ENCODE results near the gene SHISA9. TPM values are rescaled to one million over a fixed set of nuclear protein-coding genes. Genes with fewer than 3 reads are reported as not detected.

SHISA9 gene
- polyA plus RNA-seq, 2 of the 4 experiments (the other 2 are of a cell fraction), result 0.16 TPM; not detected in 1

DNA sequence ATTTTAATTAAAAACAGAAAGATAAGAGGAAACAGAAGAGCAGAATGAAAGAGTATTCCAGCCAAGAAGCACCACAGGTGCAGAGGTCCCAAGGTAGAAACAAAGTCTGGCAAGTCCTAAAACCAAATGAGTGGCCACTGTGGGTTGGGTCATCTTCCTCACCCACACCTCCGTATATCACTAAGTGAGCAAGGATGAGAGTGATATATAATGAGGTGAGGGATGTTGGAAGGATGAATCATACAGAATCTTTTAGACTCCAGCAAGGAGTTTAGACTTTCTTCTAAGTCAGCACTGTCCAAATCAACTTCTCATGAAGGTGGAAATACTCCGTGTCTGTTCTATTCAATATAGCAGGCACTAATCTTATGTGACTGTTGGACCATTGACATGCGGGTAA is 70.8 kb downstream of the SHISA9 start (continued):
- TF ChIP-seq CEBPB (IDR thresholded peaks at IDR 0.05), result no peak
- no peak for TF ChIP-seq SREBF2 (IDR thresholded peaks at IDR 0.05)
- TF ChIP-seq HOXB5 (CRISPR knock-in tag; IDR thresholded peaks at IDR 0.05), result no peak
- TF ChIP-seq CBX8 (IDR thresholded peaks at IDR 0.05), result no peak
- no peak for TF ChIP-seq SMC3 (IDR thresholded peaks at IDR 0.05)
- TF ChIP-seq RAD21 (conservative IDR thresholded peaks at IDR 0.05 in 1 of 2, IDR thresholded peaks at IDR 0.05 in 1 of 2), result no peak
- no peak for TF ChIP-seq TFCP2L1 (CRISPR knock-in tag; IDR thresholded peaks at IDR 0.05)

DNA sequence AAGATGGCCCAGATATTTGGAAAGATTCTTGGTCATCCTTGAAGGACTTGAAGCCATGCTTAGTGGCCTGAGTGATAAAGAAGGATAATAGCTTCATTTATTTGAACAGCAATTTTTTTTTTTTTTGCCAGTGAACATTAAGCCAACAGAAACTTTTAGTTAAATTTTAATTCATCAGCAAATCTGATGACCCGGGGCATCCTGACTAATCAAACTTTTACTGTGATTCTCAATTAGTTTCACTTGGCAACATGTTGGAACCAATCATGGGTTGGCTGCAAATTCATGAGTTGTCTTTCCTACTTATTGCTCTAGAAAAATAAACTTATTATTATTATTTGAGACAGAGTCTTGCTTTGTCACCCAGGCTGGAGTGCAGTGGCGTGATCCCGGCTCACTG is 74.4 kb downstream of the SHISA9 start:
- DNase-seq (ENCODE audit: low read depth in 1 of 2, low spot score in 1 of 2) (no peak), ATAC-seq (no peak), FAIRE-seq (no peak)
- CTCF ChIA-PET, result interaction anchor here (0.7 kb wide), 1 partner anchor 103 kb away, joined by 3 read pairs; no protein-coding TSS in a partner anchor
- Histone ChIP-seq H3K4me1 (peaks cover 6% of the 10 kb centered on the region; the same call in 2 of the 3 replicates), H3K4me3 (no peak overlapping the region), H3K9me3 (no peaks in the 10 kb centered on the region), H3K4me2 (no peak overlapping the region), H3K27ac (no peak overlapping the region)
- TF ChIP-seq CEBPB (IDR thresholded peaks at IDR 0.05) (no peak), ESRRA (IDR thresholded peaks at IDR 0.05; ENCODE audit: borderline replicate concordance, low read length) (no peak), RCOR1 (IDR thresholded peaks at IDR 0.05; ENCODE audit: low read depth, low read length) (no peak), POLR2A (IDR thresholded peaks at IDR 0.05; ENCODE audit: low read length) (no peak), HDAC2 (IDR thresholded peaks at IDR 0.05) (no peak), HOXB5 (CRISPR knock-in tag; IDR thresholded peaks at IDR 0.05) (no peak)
- POLR2A ChIA-PET, result no interaction called here
- 16% methylated on average over 3 of the region's 3 CpGs for WGBS (ENCODE audit: missing lambda C conversion rate)

DNA sequence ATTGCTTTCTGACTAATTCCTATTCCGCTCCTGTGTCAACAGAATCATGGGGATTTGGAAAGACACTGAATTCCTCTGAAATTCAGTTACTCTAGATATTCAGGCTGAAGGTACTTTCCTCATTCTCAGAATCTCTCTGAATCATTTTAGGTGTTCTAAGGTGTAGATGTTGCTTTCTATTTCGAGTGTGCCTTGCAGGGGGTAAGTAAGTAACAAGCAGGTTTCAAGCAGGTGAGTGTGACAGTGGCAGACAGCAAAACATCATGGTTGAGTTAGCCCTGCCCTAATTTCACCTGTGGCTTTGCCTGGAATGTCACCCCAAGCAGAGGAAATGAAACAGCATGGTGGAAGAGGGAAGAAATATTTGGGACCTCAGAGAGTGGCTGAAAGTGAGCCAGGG is 75.1 kb downstream of the SHISA9 start:
- ATAC-seq (no peak), FAIRE-seq (no peak), DNase-seq (ENCODE audit: low read depth in 1 of 2, low spot score in 1 of 2) (no peak)
- Histone ChIP-seq H3K27ac (no peak overlapping the region), H3K4me3 (no peak overlapping the region), H3K9me3 (no peaks in the 10 kb centered on the region; the same call in 2 of the 3 replicates), H3K4me1 (no peaks in the 10 kb centered on the region; the same call in 2 of the 3 replicates), H3K4me2 (no peak overlapping the region)
- TF ChIP-seq, protein P1, sequence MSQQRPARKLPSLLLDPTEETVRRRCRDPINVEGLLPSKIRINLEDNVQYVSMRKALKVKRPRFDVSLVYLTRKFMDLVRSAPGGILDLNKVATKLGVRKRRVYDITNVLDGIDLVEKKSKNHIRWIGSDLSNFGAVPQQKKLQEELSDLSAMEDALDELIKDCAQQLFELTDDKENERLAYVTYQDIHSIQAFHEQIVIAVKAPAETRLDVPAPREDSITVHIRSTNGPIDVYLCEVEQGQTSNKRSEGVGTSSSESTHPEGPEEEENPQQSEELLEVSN (IDR thresholded peaks at IDR 0.05; ENCODE audit: borderline replicate concordance, low read depth), result no peak
- TF ChIP-seq FOSB (CRISPR knock-in tag; IDR thresholded peaks at IDR 0.05) (no peak), ZC3H11A (IDR thresholded peaks at IDR 0.05) (no peak), HOXB13 (CRISPR knock-in tag; IDR thresholded peaks at IDR 0.05; ENCODE audit: low read depth) (no peak)
- TF ChIP-seq, protein P2, sequence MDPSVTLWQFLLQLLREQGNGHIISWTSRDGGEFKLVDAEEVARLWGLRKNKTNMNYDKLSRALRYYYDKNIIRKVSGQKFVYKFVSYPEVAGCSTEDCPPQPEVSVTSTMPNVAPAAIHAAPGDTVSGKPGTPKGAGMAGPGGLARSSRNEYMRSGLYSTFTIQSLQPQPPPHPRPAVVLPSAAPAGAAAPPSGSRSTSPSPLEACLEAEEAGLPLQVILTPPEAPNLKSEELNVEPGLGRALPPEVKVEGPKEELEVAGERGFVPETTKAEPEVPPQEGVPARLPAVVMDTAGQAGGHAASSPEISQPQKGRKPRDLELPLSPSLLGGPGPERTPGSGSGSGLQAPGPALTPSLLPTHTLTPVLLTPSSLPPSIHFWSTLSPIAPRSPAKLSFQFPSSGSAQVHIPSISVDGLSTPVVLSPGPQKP (IDR thresholded peaks at IDR 0.05; ENCODE audit: low read depth, low read length), result no peak
- ChIA-PET CTCF (no interaction called here), POLR2A (no interaction called here)
- 11% methylated on average over 2 of the region's 2 CpGs for WGBS (ENCODE audit: missing lambda C conversion rate)

DNA sequence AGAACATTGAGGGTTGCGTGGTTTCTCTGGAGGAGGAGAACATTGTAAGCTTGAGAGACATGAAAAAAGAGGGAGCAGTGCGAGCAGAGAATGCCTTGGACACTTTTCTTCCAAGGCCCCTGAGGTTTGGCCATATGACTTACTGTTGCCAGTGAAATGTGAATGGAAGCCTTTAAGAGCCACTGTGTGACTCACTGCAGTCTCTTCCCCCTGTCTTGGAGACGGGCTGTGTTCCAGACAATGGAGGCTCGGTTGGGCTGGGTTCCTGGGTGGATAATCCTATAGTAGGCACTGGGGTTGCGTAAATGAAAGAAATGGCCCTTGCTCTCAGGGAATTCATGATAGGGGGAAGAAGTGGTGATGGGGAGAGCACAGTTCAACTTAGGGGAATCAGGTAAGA is 75.5 kb downstream of the SHISA9 start:
- WGBS (ENCODE audit: missing lambda C conversion rate), result 16% methylated on average over 5 of the region's 5 CpGs
- Histone ChIP-seq H3K27ac (no peak overlapping the region), H3K9me3 (no peaks in the 10 kb centered on the region; the same call in 1 of the 3 replicates), H3K4me3 (no peak overlapping the region), H3K4me2 (no peak overlapping the region), H3K4me1 (no peaks in the 10 kb centered on the region)
- POLR2A ChIA-PET, result no interaction called here
- CTCF ChIA-PET, result no interaction called here
- DNase-seq (ENCODE audit: low read depth in 1 of 2, low spot score in 1 of 2) (peak in 1 of 2 experiments; percentile 4), ATAC-seq (no peak), FAIRE-seq (no peak)
- no peak for TF ChIP-seq ZC3H11A (IDR thresholded peaks at IDR 0.05)
- TF ChIP-seq HOXB5 (CRISPR knock-in tag; IDR thresholded peaks at IDR 0.05), result no peak
- no peak for TF ChIP-seq JUN (IDR thresholded peaks at IDR 0.05)
- TF ChIP-seq JUNB (IDR thresholded peaks at IDR 0.05), result no peak
- TF ChIP-seq POLR2A (IDR thresholded peaks at IDR 0.05; ENCODE audit: low read length), result no peak
- no peak for TF ChIP-seq ZSCAN20 (CRISPR knock-in tag; IDR thresholded peaks at IDR 0.05)
- no peak for TF ChIP-seq KDM1A (IDR thresholded peaks at IDR 0.05; ENCODE audit: low read depth)
- TF ChIP-seq ZFP36 (IDR thresholded peaks at IDR 0.05; ENCODE audit: borderline replicate concordance, partially characterized antibody), result no peak
- TF ChIP-seq EHMT2 (IDR thresholded peaks at IDR 0.05; ENCODE audit: low read depth), result no peak
- TF ChIP-seq, protein P3, sequence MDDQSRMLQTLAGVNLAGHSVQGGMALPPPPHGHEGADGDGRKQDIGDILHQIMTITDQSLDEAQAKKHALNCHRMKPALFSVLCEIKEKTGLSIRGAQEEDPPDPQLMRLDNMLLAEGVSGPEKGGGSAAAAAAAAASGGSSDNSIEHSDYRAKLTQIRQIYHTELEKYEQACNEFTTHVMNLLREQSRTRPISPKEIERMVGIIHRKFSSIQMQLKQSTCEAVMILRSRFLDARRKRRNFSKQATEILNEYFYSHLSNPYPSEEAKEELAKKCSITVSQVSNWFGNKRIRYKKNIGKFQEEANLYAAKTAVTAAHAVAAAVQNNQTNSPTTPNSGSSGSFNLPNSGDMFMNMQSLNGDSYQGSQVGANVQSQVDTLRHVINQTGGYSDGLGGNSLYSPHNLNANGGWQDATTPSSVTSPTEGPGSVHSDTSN (IDR thresholded peaks at IDR 0.05), result no peak
- TF ChIP-seq, protein P4, sequence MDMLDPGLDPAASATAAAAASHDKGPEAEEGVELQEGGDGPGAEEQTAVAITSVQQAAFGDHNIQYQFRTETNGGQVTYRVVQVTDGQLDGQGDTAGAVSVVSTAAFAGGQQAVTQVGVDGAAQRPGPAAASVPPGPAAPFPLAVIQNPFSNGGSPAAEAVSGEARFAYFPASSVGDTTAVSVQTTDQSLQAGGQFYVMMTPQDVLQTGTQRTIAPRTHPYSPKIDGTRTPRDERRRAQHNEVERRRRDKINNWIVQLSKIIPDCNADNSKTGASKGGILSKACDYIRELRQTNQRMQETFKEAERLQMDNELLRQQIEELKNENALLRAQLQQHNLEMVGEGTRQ (IDR thresholded peaks at IDR 0.05), result no peak
- TF ChIP-seq, protein P5, sequence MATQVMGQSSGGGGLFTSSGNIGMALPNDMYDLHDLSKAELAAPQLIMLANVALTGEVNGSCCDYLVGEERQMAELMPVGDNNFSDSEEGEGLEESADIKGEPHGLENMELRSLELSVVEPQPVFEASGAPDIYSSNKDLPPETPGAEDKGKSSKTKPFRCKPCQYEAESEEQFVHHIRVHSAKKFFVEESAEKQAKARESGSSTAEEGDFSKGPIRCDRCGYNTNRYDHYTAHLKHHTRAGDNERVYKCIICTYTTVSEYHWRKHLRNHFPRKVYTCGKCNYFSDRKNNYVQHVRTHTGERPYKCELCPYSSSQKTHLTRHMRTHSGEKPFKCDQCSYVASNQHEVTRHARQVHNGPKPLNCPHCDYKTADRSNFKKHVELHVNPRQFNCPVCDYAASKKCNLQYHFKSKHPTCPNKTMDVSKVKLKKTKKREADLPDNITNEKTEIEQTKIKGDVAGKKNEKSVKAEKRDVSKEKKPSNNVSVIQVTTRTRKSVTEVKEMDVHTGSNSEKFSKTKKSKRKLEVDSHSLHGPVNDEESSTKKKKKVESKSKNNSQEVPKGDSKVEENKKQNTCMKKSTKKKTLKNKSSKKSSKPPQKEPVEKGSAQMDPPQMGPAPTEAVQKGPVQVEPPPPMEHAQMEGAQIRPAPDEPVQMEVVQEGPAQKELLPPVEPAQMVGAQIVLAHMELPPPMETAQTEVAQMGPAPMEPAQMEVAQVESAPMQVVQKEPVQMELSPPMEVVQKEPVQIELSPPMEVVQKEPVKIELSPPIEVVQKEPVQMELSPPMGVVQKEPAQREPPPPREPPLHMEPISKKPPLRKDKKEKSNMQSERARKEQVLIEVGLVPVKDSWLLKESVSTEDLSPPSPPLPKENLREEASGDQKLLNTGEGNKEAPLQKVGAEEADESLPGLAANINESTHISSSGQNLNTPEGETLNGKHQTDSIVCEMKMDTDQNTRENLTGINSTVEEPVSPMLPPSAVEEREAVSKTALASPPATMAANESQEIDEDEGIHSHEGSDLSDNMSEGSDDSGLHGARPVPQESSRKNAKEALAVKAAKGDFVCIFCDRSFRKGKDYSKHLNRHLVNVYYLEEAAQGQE (IDR thresholded peaks at IDR 0.05), result no peak
- no peak for TF ChIP-seq CHD2 (IDR thresholded peaks at IDR 0.05; ENCODE audit: low read length, partially characterized antibody)
- no peak for TF ChIP-seq HEYL (CRISPR knock-in tag; IDR thresholded peaks at IDR 0.05)
- TF ChIP-seq MAZ (IDR thresholded peaks at IDR 0.05; ENCODE audit: borderline replicate concordance, low read depth, low read length), result no peak

All from A549 (cell line).